ENCODE results near the gene BAD. TPM values are rescaled to one million over a fixed set of nuclear protein-coding genes. Genes with fewer than 3 reads are reported as not detected.
A peak's percentile ranks its signal among the peaks of the same experiment; 100 is the strongest.

Gene BAD
- total RNA-seq, 3 donors from 2014 or later: 56.8 to 90.9 (median 75.4) TPM

GRCh38 chr11:64230985-64231365, 53.5 kb downstream of the BAD start:
- DNase-seq (peak in 1 of 3 donors; percentile 38), ATAC-seq (no peak)
- no peak for TF ChIP-seq CTCF (IDR thresholded peaks at IDR 0.05)
- Histone ChIP-seq H3K4me3 (peak overlapping the region; percentile 74), H3K9me3 (no peaks in the 10 kb centered on the region), H3K36me3 (ENCODE audit: low read depth) (no peaks in the 10 kb centered on the region), H3K4me1 (ENCODE audit: low read depth) (peaks cover 45% of the 10 kb centered on the region)
- intact Hi-C loops (cut with DNase I, micrococcal nuclease): no loop called here

GRCh38 chr11:64230171-64230984, 54.1 kb downstream of the BAD start, which contains the start of gene DNAJC4:
TSS of gene DNAJC4 (plus strand) at chr11:64230548. CDS start at chr11:64230855, 307 bp downstream.
- intact Hi-C loops (cut with DNase I, micrococcal nuclease): no loop called here
- peak; percentile 67 for ATAC-seq
- Histone ChIP-seq H3K4me3 (peak within 1 kb of the TSS; percentile 74), H3K9me3 (no peaks in the 10 kb centered on the region), H3K36me3 (ENCODE audit: low read depth) (no peaks in the 10 kb centered on the region), H3K4me1 (ENCODE audit: low read depth) (peaks cover 42% of the 10 kb centered on the region)
- DNase-seq: peak; percentile 94 to 98 (median 96)
- TF ChIP-seq CTCF (IDR thresholded peaks at IDR 0.05): no peak

- peaks cover 44% of the 10 kb centered on the region for H3K4me1 ChIP-seq (ENCODE audit: low read depth)
- H3K36me3 ChIP-seq (ENCODE audit: low read depth): no peaks in the 10 kb centered on the region
- no peak for TF ChIP-seq CTCF (IDR thresholded peaks at IDR 0.05)
- no peaks in the 10 kb centered on the region for H3K9me3 ChIP-seq
- no peak for ATAC-seq
- peak in 2 of 3 donors; percentile 22 to 44 for DNase-seq
- intact Hi-C loops (cut with DNase I, micrococcal nuclease): no loop called here
- H3K4me3 ChIP-seq: no peak overlapping the region
Observed at GRCh38 chr11:64229744-64230170, 54.7 kb downstream of the BAD start.

- intact Hi-C loops (cut with DNase I, micrococcal nuclease): no loop called here
Observed at GRCh38 chr11:64229090-64229743, 55.2 kb downstream of the BAD start.

More at GRCh38 chr11:64229090-64229743, 55.2 kb downstream of the BAD start:
- Histone ChIP-seq H3K36me3 (ENCODE audit: low read depth) (no peaks in the 10 kb centered on the region), H3K4me3 (no peak overlapping the region), H3K4me1 (ENCODE audit: low read depth) (peaks cover 44% of the 10 kb centered on the region), H3K9me3 (no peaks in the 10 kb centered on the region)
- ATAC-seq (no peak), DNase-seq (peak in 2 of 3 donors; percentile 23 to 42)
- no peak for TF ChIP-seq CTCF (IDR thresholded peaks at IDR 0.05)

Data from mucosa of descending colon (tissue), 3 donors.